Dedifferentiated amniotic fluid mesenchymal stem cell (primary cell): ENCODE measurements around the gene PWWP2A.
"Not testable (repeated sequence)": the region's sequence is repeated elsewhere in the genome, so short reads cannot be mapped to it uniquely, and the experiment has no call there.

ENCODE experiments used
- DNase-seq: peaks from one replicate; pipeline ENCODE4 v3.0.0-alpha.2; 2016; ENCODE audit errors: extremely low spot score

PWWP2A gene

GRCh38 chr5:160119142-160119904 lies at the start of gene PWWP2A:
PWWP2A (minus strand) TSS chr5:160119450; CDS start chr5:160119388, 62 bp downstream.
- DNase-seq, result peak; percentile 100

- DNase-seq, result no peak
These were observed 48.4 kb upstream of the PWWP2A start for GRCh38 chr5:160167624-160168165.

- no peak for DNase-seq
These were observed 47.8 kb upstream of the PWWP2A start for GRCh38 chr5:160166973-160167623.

- DNase-seq, result no peak
These were observed 47.1 kb upstream of the PWWP2A start for GRCh38 chr5:160166069-160166972.

- peak; percentile 97 for DNase-seq
These were observed 46.2 kb upstream of the PWWP2A start for GRCh38 chr5:160165137-160166068.

GRCh38 chr5:160162910-160163309 lies 43.7 kb upstream of the PWWP2A start:
- no peak for DNase-seq

GRCh38 chr5:160161626-160162025 lies 42.4 kb upstream of the PWWP2A start:
- DNase-seq, result no peak

GRCh38 chr5:160160875-160161274 lies 41.6 kb upstream of the PWWP2A start:
- DNase-seq, result not testable (repeated sequence)

GRCh38 chr5:160159991-160160792 lies 40.9 kb upstream of the PWWP2A start:
- DNase-seq, result no peak

- no peak for DNase-seq
These were observed 38.8 kb upstream of the PWWP2A start for GRCh38 chr5:160158087-160158486.

GRCh38 chr5:160155017-160155750 lies 35.9 kb upstream of the PWWP2A start:
- DNase-seq, result no peak

- DNase-seq, result no peak
These were observed 33.7 kb upstream of the PWWP2A start for GRCh38 chr5:160152901-160153300.

GRCh38 chr5:160152287-160152686 lies 33.0 kb upstream of the PWWP2A start:
- no peak for DNase-seq

- no peak for DNase-seq
These were observed 31.8 kb upstream of the PWWP2A start for GRCh38 chr5:160151017-160151416.

GRCh38 chr5:160150381-160150780 lies 31.1 kb upstream of the PWWP2A start:
- DNase-seq, result no peak

GRCh38 chr5:160144436-160144835 lies 25.2 kb upstream of the PWWP2A start:
- not testable (repeated sequence) for DNase-seq

- DNase-seq, result no peak
These were observed 15.1 kb upstream of the PWWP2A start for GRCh38 chr5:160134332-160134731.

- DNase-seq, result no peak
These were observed 14.7 kb upstream of the PWWP2A start for GRCh38 chr5:160133918-160134304.
